AG09319 (cell line): ENCODE results near the gene NFIB.

Source experiments
- DNase-seq: peaks from one replicate; pipeline ENCODE4 v3.0.0-alpha.2; 2010; ENCODE audit warnings: low read depth; ENCODE audit errors: extremely low read depth
- TF ChIP-seq, protein P1 (sequence below): IDR thresholded peaks from 2 replicates; pipeline ENCODE4 v1.5.1; 2011; ENCODE audit warnings: low read depth, mild to moderate bottlenecking, inconsistent platforms, low read length, moderate library complexity

The NFIB gene

GRCh38 chr9:14071484-14071883, 242.5 kb downstream of the NFIB start:
- DNase-seq = no peak
- TF ChIP-seq, protein P1, sequence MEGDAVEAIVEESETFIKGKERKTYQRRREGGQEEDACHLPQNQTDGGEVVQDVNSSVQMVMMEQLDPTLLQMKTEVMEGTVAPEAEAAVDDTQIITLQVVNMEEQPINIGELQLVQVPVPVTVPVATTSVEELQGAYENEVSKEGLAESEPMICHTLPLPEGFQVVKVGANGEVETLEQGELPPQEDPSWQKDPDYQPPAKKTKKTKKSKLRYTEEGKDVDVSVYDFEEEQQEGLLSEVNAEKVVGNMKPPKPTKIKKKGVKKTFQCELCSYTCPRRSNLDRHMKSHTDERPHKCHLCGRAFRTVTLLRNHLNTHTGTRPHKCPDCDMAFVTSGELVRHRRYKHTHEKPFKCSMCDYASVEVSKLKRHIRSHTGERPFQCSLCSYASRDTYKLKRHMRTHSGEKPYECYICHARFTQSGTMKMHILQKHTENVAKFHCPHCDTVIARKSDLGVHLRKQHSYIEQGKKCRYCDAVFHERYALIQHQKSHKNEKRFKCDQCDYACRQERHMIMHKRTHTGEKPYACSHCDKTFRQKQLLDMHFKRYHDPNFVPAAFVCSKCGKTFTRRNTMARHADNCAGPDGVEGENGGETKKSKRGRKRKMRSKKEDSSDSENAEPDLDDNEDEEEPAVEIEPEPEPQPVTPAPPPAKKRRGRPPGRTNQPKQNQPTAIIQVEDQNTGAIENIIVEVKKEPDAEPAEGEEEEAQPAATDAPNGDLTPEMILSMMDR = no peak

DNA sequence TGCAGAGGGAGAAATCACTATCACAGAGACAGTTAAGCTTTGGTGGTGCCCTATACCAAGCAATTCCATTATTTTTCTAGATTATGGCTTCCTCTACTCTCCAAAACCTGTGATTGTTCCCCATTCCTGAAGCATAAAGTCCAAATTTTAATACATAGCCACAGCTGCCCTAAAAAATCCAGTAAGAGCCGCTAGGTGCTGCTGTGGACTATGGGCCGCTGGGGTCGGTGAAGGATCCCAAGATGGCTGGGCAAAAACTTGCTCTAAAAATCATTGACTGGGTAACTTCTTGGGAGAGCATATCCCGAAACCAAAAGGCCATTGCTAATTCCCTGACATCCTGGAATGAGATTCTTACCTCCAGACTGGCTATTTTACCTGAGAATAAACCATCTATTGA, 245.3 kb downstream of the NFIB start:
- DNase-seq = no peak
- TF ChIP-seq, protein P1 = no peak

GRCh38 chr9:14066831-14067230, 247.1 kb downstream of the NFIB start:
- TF ChIP-seq, protein P1 = no peak
- DNase-seq = no peak

DNA sequence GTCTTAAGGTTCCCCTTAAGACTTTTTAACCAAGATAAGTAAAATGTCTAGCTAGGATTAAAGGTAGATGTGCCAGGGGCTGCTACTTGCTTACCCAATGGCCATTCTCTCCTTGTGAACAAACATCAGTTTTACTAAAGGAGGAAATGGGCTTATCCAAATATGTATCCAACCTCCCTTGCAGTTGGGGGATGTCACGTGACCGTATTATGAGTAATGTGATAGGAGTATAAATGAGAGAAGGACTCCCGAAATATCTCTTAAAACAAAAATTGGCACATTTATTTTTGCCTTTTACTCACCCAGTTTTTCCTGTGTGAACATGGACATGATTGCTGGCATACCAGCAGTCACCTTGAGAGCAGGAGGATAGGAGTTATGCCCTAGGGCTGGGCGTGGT, 247.9 kb downstream of the NFIB start:
- no peak for DNase-seq
- TF ChIP-seq, protein P1 = no peak

GRCh38 chr9:14064940-14065339, 249.0 kb downstream of the NFIB start:
- TF ChIP-seq, protein P1 = no peak
- no peak for DNase-seq

GRCh38 chr9:14063756-14064155, 250.2 kb downstream of the NFIB start:
- no peak for DNase-seq
- TF ChIP-seq, protein P1 = no peak

DNA sequence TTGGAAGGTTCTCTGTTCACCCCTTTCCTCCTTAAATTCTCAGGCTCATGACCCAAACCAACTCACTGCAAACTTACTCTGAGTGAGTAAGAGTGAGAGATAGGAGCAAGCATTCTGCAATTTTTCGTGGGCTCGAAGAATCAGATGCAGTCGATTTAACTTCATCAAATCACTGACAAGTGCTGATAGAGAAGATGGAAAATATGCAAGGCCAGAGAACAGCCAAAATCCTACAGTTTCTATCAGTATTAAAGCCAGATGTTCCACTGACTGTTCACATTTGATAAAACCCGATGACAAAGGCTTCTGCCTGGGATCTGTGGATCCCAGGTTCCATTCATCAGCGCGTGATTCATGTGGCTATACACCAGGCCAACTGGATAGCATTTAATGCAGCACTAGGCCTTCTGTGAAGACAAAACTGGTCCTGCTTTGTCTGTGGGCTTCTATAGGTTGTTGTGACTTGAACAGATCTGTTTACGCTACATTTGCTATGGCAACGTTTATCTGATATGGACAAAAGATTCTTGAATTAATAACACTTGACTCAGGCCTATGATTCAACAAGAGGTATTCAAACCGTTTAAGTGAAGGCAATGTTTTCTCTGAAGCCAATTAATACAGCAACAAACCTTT, 251.2 kb downstream of the NFIB start:
- TF ChIP-seq, protein P1 = no peak
- DNase-seq = peak; percentile 41
